Kidney (tissue), 14 donors: ENCODE measurements around the gene MYO15B. TPM values are rescaled to one million over a fixed set of nuclear protein-coding genes. Genes with fewer than 3 reads are reported as not detected.

Source experiments
- DNase-seq, 5 donors: peaks; one replicate each; pipeline ENCODE4 v3.0.0-alpha.2; 2013 to 2020
- FAIRE-seq: peaks from 2 replicates; lab custom pipeline; 2012; peaks lifted over from hg19 to GRCh38; lab: Jason Lieb, UNC
- H3K27ac ChIP-seq, 2 donors: one replicate each; pipeline ENCODE4 v1.7.0; 2013; ENCODE audit warnings: low read depth in 2 of 2, low read length in 2 of 2, inconsistent platforms in 1 of 2
- H3K27me3 ChIP-seq: one replicate; pipeline ENCODE4 v1.7.1; 2013; ENCODE audit warnings: low read length, inconsistent platforms; ENCODE audit not compliant: control insufficient read depth, insufficient read depth
- H3K36me3 ChIP-seq, 3 donors: one replicate each; pipeline versions ENCODE4 v1.7.0 to v1.7.1; 2013; ENCODE audit warnings: low read length in 3 of 3, control low read depth in 1 of 3, inconsistent platforms in 1 of 3; ENCODE audit not compliant: insufficient read depth in 3 of 3, control insufficient read depth in 2 of 3
- H3K4me1 ChIP-seq, 3 donors: one replicate each; pipeline versions ENCODE4 v1.7.0 to v1.7.1; 2013; ENCODE audit warnings: low read length in 3 of 3, inconsistent platforms in 1 of 3, low read depth in 1 of 3; ENCODE audit not compliant: control insufficient read depth in 2 of 3, insufficient read depth in 2 of 3
- H3K4me3 ChIP-seq, 3 donors: one replicate each; pipeline versions ENCODE4 v1.7.0 to v1.8.1; 2013; ENCODE audit warnings: low read length in 3 of 3, control low read depth in 1 of 3, inconsistent platforms in 1 of 3
- H3K9ac ChIP-seq, 3 donors: one replicate each; pipeline versions ENCODE4 v1.7.0 to v1.7.1; 2013; ENCODE audit warnings: low read length in 3 of 3, control low read depth in 1 of 3, inconsistent platforms in 1 of 3
- H3K9me3 ChIP-seq, 3 donors: one replicate each; pipeline versions ENCODE4 v1.7.0 to v1.7.1; 2013; ENCODE audit warnings: low read length in 3 of 3, control low read depth in 1 of 3, inconsistent platforms in 1 of 3; ENCODE audit not compliant: control insufficient read depth in 2 of 3, insufficient read depth in 1 of 3
- intact Hi-C: fragments of 100-400 bp; cut with DNase I; formaldehyde crosslinking; loops from one replicate; pipeline ENCODE4 v1.11.1; 2022
- polyA plus RNA-seq: library from polyadenylated mRNA; stranded (reverse); fragments of 350-450 nt; fragmentation: Illumina TruSeq; extraction: RNeasy Lipid Tissue Mini Kit (QIAGEN cat#74804); gene quantifications from one replicate; pipeline ENCODE4 v1.2.3, GENCODE V29; 2014; ENCODE audit warnings: low read depth, low replicate concordance; ENCODE audit not compliant: insufficient read depth
- total RNA-seq: library from RNA; stranded (reverse); fragmentation: NEBNext Ultra II Directional; extraction: Animal tissue kit (Norgen Biotek cat#: 25700); gene quantifications from one replicate; pipeline ENCODE4 v1.2.1, GENCODE V29; 2021
- TF ChIP-seq, protein P1 (sequence below): IDR thresholded peaks from 3 replicates; pipeline ENCODE4 v1.5.1; 2012; ENCODE audit warnings: mild to moderate bottlenecking, moderate library complexity, borderline replicate concordance; ENCODE audit not compliant: insufficient read depth; ENCODE audit errors: extremely low read depth
- donor health status: control.
- donor health status: control.
- donor health status: control.
- donor health status: control.
- donor health status: control.
- donor health status: DM: yes; HTN: yes; CAD: no.
- donor health status: Normal renal cell carcinoma (clear cell type).

MYO15B gene
- total and polyA plus RNA-seq, 2 donors from 2014 or later: 139 to 286 TPM

- Histone ChIP-seq H3K9ac (no peak overlapping the region), H3K36me3 (peaks cover 1 to 20% (median 6%) of the 10 kb centered on the region in 3 donors), H3K27me3 (no peaks in the 10 kb centered on the region), H3K4me3 (no peak overlapping the region), H3K9me3 (no peaks in the 10 kb centered on the region), H3K4me1 (no peaks in the 10 kb centered on the region), H3K27ac (no peak overlapping the region)
- DNase-seq: no peak
- no peak for FAIRE-seq
- TF ChIP-seq, protein P1, sequence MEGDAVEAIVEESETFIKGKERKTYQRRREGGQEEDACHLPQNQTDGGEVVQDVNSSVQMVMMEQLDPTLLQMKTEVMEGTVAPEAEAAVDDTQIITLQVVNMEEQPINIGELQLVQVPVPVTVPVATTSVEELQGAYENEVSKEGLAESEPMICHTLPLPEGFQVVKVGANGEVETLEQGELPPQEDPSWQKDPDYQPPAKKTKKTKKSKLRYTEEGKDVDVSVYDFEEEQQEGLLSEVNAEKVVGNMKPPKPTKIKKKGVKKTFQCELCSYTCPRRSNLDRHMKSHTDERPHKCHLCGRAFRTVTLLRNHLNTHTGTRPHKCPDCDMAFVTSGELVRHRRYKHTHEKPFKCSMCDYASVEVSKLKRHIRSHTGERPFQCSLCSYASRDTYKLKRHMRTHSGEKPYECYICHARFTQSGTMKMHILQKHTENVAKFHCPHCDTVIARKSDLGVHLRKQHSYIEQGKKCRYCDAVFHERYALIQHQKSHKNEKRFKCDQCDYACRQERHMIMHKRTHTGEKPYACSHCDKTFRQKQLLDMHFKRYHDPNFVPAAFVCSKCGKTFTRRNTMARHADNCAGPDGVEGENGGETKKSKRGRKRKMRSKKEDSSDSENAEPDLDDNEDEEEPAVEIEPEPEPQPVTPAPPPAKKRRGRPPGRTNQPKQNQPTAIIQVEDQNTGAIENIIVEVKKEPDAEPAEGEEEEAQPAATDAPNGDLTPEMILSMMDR: no peak
- intact Hi-C loops: no loop called here
Observed at GRCh38 chr17:75627094-75627493, 39.5 kb downstream of the MYO15B start.

DNA sequence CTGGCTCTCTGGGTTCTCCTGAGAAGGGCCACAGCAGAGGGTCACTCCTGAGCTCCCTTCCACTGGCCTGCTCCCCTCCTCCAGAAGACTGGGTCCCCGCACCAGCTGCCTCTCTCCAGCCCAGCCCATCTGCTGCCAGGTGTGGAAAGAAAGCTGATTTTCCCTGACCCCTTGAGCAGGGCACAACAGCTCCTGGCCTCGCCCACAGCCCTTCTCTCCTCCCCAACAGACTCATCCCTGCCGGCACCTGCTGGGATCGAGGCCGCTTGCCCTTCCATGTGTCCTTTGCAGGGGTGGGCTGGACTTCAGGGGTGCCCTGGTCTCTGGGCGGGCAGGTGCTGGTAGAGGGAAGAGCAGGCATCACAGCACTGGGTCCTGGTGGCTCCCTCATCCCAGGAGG is 40.8 kb downstream of the MYO15B start:
- no peaks in the 10 kb centered on the region for H3K9me3 ChIP-seq
- intact Hi-C loops: no loop called here
- no peaks in the 10 kb centered on the region for H3K27me3 ChIP-seq
- H3K4me1 ChIP-seq: peaks cover 0 to 8% (median 5%) of the 10 kb centered on the region in 3 donors
- no peak overlapping the region for H3K4me3 ChIP-seq
- DNase-seq: peak in 1 of 5 donors; percentile 73
- H3K27ac ChIP-seq: no peak overlapping the region
- no peak for FAIRE-seq
- peaks cover 2 to 20% (median 2%) of the 10 kb centered on the region in 3 donors for H3K36me3 ChIP-seq
- no peak overlapping the region for H3K9ac ChIP-seq
- TF ChIP-seq, protein P1: no peak

DNA sequence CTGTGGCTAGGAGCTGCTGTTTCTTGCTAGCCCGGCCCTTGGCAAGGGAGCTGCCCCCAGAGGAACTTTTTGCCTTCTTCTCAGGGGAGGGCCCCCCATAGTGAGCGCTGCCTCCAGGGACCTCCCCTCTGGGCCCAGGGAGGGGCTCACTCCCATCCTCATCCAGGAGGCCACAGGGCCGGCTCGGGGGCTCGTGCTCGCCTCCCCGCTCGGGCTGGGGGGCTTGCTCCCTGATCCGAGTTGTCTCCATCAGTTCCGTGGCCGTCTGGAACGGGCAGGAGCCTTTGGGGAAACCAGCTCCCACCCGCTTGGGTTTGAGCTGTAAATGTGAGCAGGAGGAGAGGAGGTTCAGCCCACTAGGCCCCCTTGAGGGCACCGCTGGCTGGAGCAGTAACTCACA is 41.6 kb downstream of the MYO15B start:
- peak in 1 of 5 donors; percentile 59 for DNase-seq
- Histone ChIP-seq H3K36me3 (peaks cover 2 to 20% (median 2%) of the 10 kb centered on the region in 3 donors), H3K27ac (no peak overlapping the region), H3K4me1 (peaks cover 0 to 14% (median 8%) of the 10 kb centered on the region in 3 donors), H3K27me3 (no peaks in the 10 kb centered on the region), H3K4me3 (no peak overlapping the region), H3K9me3 (no peaks in the 10 kb centered on the region), H3K9ac (no peak overlapping the region)
- FAIRE-seq: no peak
- TF ChIP-seq, protein P1: no peak
- intact Hi-C loops: no loop called here
